Astrocyte (in vitro differentiated cells and primary cell): ENCODE results near the gene ZNF70. TPM values are rescaled to one million over a fixed set of nuclear protein-coding genes. Genes with fewer than 3 reads are reported as not detected.

Experiments used
- DNase-seq: peaks from one replicate; pipeline ENCODE4 v3.0.0-alpha.2; 2010; ENCODE audit warnings: low read depth
- FAIRE-seq: peaks from 2 replicates; lab custom pipeline; 2011; peaks lifted over from hg19 to GRCh38; lab: Jason Lieb, UNC
- H2AFZ ChIP-seq: 2 replicates; pipeline ENCODE4 v1.6.0; 2012; ENCODE audit warnings: low read depth, low read length, inconsistent platforms
- H3K27ac ChIP-seq: 2 replicates; pipeline ENCODE4 v1.5.1; 2011; ENCODE audit warnings: low read depth, low read length, inconsistent platforms
- H3K27me3 ChIP-seq: 2 replicates; pipeline ENCODE4 v1.6.0; 2011; ENCODE audit warnings: low read length, inconsistent platforms; ENCODE audit not compliant: insufficient read depth
- H3K36me3 ChIP-seq: 2 replicates; pipeline ENCODE4 v1.5.1; 2011; ENCODE audit warnings: low read length, inconsistent platforms; ENCODE audit not compliant: insufficient read depth
- H3K4me1 ChIP-seq: 2 replicates; pipeline ENCODE4 v1.5.1; 2011; ENCODE audit warnings: low read length, inconsistent platforms; ENCODE audit not compliant: insufficient read depth
- H3K4me2 ChIP-seq: 2 replicates; pipeline ENCODE4 v1.6.0; 2012; ENCODE audit warnings: low read length, inconsistent platforms
- H3K4me3 ChIP-seq: 2 replicates; pipeline ENCODE4 v1.5.1; 2011; ENCODE audit warnings: low read depth, mild to moderate bottlenecking, low read length, inconsistent platforms; ENCODE audit not compliant: insufficient read depth
- H3K79me2 ChIP-seq: 2 replicates; pipeline ENCODE4 v1.6.0; 2012; ENCODE audit warnings: mild to moderate bottlenecking, low read length, inconsistent platforms; ENCODE audit not compliant: insufficient read depth
- H3K9ac ChIP-seq: 2 replicates; pipeline ENCODE4 v1.6.0; 2012; ENCODE audit warnings: mild to moderate bottlenecking, low read length, inconsistent platforms
- H3K9me3 ChIP-seq: 2 replicates; pipeline ENCODE4 v1.5.1; 2012; ENCODE audit warnings: low read depth, mild to moderate bottlenecking, low read length, inconsistent platforms; ENCODE audit not compliant: insufficient read depth
- H4K20me1 ChIP-seq: 2 replicates; pipeline ENCODE4 v1.6.0; 2012; ENCODE audit warnings: low read length, inconsistent platforms; ENCODE audit not compliant: insufficient read depth
- H3K27ac Mint-ChIP-seq: one replicate; pipeline ENCODE4 v1.8.0; 2021; ENCODE audit warnings: mild to moderate bottlenecking, mixed read lengths; ENCODE audit not compliant: unreplicated experiment
- H3K27me3 Mint-ChIP-seq: one replicate; pipeline ENCODE4 v1.8.0; 2021; ENCODE audit warnings: low read depth, mixed read lengths; ENCODE audit not compliant: unreplicated experiment
- H3K36me3 Mint-ChIP-seq: one replicate; pipeline ENCODE4 v1.8.0; 2021; ENCODE audit warnings: low read depth, mixed read lengths; ENCODE audit not compliant: unreplicated experiment
- H3K4me1 Mint-ChIP-seq: one replicate; pipeline ENCODE4 v1.8.0; 2021; ENCODE audit warnings: low read depth, mixed read lengths; ENCODE audit not compliant: unreplicated experiment
- H3K4me3 Mint-ChIP-seq: one replicate; pipeline ENCODE4 v1.8.0; 2021; ENCODE audit warnings: mild to moderate bottlenecking, moderate library complexity, mixed read lengths; ENCODE audit not compliant: unreplicated experiment
- H3K9me3 Mint-ChIP-seq: one replicate; pipeline ENCODE4 v1.8.0; 2021; ENCODE audit warnings: mild to moderate bottlenecking, mixed read lengths; ENCODE audit not compliant: unreplicated experiment
- CTCF ChIP-seq: IDR thresholded peaks from 2 replicates; pipeline ENCODE4 v1.5.1; 2011; ENCODE audit warnings: low read depth, mild to moderate bottlenecking, inconsistent platforms, low read length, moderate library complexity; ENCODE audit not compliant: insufficient read depth
- EZH2 ChIP-seq: IDR thresholded peaks from 2 replicates; pipeline ENCODE4 v1.6.1; 2012; ENCODE audit warnings: mild to moderate bottlenecking, low read length, inconsistent platforms; ENCODE audit not compliant: insufficient read depth
- total RNA-seq: library from RNA; stranded (reverse); gene quantifications from 2 replicates; pipeline ENCODE4 v1.2.1, GENCODE V29; 2021

ZNF70 gene
- total RNA-seq, 1 donor from 2014 or later, result 8.8 TPM

- FAIRE-seq (no peak), DNase-seq (no peak)
- peaks cover 13% of the 10 kb centered on the region for H4K20me1 ChIP-seq
- H3K36me3 Mint-ChIP-seq, result peaks cover 18% of the 10 kb centered on the region
- H3K27me3 ChIP-seq, result no peaks in the 10 kb centered on the region
- no peak overlapping the region for H3K27ac ChIP-seq
- H3K79me2 ChIP-seq, result peaks cover 13% of the 10 kb centered on the region
- H3K27ac Mint-ChIP-seq, result no peak overlapping the region
- no peaks in the 10 kb centered on the region for H3K27me3 Mint-ChIP-seq
- peaks cover 3% of the 10 kb centered on the region for H3K4me1 Mint-ChIP-seq
- H3K9ac ChIP-seq, result no peak overlapping the region
- H2AFZ ChIP-seq, result no peak overlapping the region
- no peaks in the 10 kb centered on the region for H3K9me3 Mint-ChIP-seq
- H3K36me3 ChIP-seq, result peaks cover 9% of the 10 kb centered on the region
- H3K4me3 Mint-ChIP-seq, result no peak overlapping the region
- no peak overlapping the region for H3K4me2 ChIP-seq
- peaks cover 4% of the 10 kb centered on the region for H3K4me1 ChIP-seq
- H3K9me3 ChIP-seq, result no peaks in the 10 kb centered on the region
- H3K4me3 ChIP-seq, result no peak overlapping the region
- no peak for TF ChIP-seq EZH2
- no peak for TF ChIP-seq CTCF
Observed at GRCh38 chr22:23713696-23714595, 37.0 kb downstream of the ZNF70 start.

- TF ChIP-seq EZH2 (no peak), CTCF (no peak)
- FAIRE-seq, result no peak
- peaks cover 18% of the 10 kb centered on the region for H3K36me3 Mint-ChIP-seq
Observed at GRCh38 chr22:23712256-23712655, 38.7 kb downstream of the ZNF70 start.

DNA sequence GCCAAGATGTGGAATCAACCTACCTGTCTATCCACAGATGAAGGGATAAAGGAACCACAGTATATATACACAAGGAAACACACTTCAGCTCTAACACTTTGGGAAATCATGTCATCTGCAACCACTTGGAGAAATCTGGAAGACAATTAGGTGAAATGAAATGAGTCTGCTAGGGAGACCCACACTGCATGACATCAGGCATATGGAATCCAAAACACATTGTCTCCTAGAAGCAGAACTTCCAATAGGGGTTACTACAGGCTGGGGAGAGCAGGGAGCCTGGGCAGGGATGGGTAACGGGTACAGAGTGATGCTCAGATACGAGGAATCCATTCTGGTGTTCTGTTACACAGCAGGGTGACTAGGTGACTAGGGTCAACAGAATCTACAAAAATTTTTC lies 41.8 kb downstream of the ZNF70 start:
- Histone ChIP-seq H3K9me3 (no peaks in the 10 kb centered on the region), H3K27ac (no peak overlapping the region), H3K36me3 (peaks cover 45% of the 10 kb centered on the region), H4K20me1 (peaks cover 43% of the 10 kb centered on the region), H3K4me2 (no peak overlapping the region), H3K79me2 (peaks cover 4% of the 10 kb centered on the region), H3K9ac (no peak overlapping the region), H3K4me3 (no peak overlapping the region), H2AFZ (no peak overlapping the region), H3K27me3 (no peaks in the 10 kb centered on the region), H3K4me1 (no peaks in the 10 kb centered on the region)
- TF ChIP-seq CTCF (no peak), EZH2 (no peak)
- Mint-ChIP-seq H3K9me3 (no peaks in the 10 kb centered on the region), H3K4me1 (peaks cover 5% of the 10 kb centered on the region), H3K27me3 (no peaks in the 10 kb centered on the region), H3K4me3 (no peak overlapping the region), H3K36me3 (peaks cover 38% of the 10 kb centered on the region), H3K27ac (no peak overlapping the region)
- FAIRE-seq (no peak), DNase-seq (no peak)

More at GRCh38 chr22:23712256-23712655, 38.7 kb downstream of the ZNF70 start:
- H3K4me1 Mint-ChIP-seq, result peaks cover 5% of the 10 kb centered on the region
- no peak for DNase-seq
- peaks cover 4% of the 10 kb centered on the region for H3K4me1 ChIP-seq
- no peak overlapping the region for H3K27ac Mint-ChIP-seq
- peaks cover 13% of the 10 kb centered on the region for H3K79me2 ChIP-seq
- peaks cover 21% of the 10 kb centered on the region for H3K36me3 ChIP-seq
- H4K20me1 ChIP-seq, result peaks cover 15% of the 10 kb centered on the region
- H3K27ac ChIP-seq, result no peak overlapping the region
- no peak overlapping the region for H2AFZ ChIP-seq
- H3K27me3 Mint-ChIP-seq, result no peaks in the 10 kb centered on the region
- H3K9me3 ChIP-seq, result no peaks in the 10 kb centered on the region
- no peak overlapping the region for H3K4me3 ChIP-seq
- H3K27me3 ChIP-seq, result no peaks in the 10 kb centered on the region
- no peak overlapping the region for H3K4me2 ChIP-seq
- no peak overlapping the region for H3K4me3 Mint-ChIP-seq
- no peak overlapping the region for H3K9ac ChIP-seq
- H3K9me3 Mint-ChIP-seq, result no peaks in the 10 kb centered on the region
